NCI-H146 (cell line): ENCODE results near the gene KL.

Experiments used
- DNase-seq: peaks from one replicate; lab custom pipeline; 2025; lab: John Stamatoyannopoulos, UW

KL gene

DNA sequence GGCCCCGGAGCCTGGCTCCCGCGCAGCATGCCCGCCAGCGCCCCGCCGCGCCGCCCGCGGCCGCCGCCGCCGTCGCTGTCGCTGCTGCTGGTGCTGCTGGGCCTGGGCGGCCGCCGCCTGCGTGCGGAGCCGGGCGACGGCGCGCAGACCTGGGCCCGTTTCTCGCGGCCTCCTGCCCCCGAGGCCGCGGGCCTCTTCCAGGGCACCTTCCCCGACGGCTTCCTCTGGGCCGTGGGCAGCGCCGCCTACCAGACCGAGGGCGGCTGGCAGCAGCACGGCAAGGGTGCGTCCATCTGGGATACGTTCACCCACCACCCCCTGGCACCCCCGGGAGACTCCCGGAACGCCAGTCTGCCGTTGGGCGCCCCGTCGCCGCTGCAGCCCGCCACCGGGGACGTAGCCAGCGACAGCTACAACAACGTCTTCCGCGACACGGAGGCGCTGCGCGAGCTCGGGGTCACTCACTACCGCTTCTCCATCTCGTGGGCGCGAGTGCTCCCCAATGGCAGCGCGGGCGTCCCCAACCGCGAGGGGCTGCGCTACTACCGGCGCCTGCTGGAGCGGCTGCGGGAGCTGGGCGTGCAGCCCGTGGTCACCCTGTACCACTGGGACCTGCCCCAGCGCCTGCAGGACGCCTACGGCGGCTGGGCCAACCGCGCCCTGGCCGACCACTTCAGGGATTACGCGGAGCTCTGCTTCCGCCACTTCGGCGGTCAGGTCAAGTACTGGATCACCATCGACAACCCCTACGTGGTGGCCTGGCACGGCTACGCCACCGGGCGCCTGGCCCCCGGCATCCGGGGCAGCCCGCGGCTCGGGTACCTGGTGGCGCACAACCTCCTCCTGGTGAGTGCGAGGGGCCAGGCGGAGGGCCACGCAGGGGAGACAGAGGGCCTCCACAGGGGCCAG lies at the start of gene KL:
TSS of gene KL (plus strand) at position 10 of the 909 bp plus-strand sequence. CDS start at position 28, 18 bp downstream.
- peak; percentile 70 for DNase-seq

GRCh38 chr13:32967584-32968182 lies 48.5 kb upstream of the KL start:
- no peak for DNase-seq

DNA sequence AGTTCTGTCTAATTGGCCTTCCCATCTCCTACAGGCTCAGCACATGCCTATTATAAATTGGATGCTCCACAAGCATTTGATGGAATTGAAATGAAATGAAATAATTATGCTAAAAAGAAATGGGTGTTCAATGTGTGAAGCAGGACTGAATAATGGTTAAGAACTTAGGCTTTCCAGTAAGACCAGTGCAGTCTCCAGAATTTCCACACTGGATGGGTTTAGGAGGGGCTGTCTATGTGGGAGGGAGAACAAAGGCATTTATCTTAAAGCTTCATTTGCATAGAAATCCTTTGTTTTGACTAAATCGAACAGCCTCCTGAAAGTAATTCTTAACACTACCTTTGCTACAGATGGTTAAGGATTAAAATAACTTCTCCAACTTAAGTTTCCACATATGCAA lies 47.9 kb upstream of the KL start:
- no peak for DNase-seq

DNA sequence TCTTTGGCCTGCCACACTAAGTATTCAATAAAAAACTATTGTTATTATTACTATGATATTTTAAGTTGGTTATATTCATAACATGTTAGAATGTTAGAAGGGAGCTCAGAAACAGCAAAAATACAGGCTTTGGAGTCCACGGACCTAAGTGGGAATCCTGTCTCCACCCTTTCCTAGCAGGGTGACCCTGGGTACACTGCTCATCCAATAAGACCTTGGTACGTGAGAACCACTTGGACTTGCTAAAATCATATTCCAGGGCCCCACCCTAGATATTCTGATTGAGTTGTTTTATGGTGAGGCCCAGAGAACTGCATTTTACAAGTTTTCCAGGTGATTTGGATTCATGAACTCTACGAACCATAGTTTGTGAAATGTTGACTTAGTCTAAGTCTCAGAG lies 47.4 kb upstream of the KL start:
- DNase-seq, result no peak

- no peak for DNase-seq
These were observed 46.7 kb upstream of the KL start for GRCh38 chr13:32969516-32969941.

DNA sequence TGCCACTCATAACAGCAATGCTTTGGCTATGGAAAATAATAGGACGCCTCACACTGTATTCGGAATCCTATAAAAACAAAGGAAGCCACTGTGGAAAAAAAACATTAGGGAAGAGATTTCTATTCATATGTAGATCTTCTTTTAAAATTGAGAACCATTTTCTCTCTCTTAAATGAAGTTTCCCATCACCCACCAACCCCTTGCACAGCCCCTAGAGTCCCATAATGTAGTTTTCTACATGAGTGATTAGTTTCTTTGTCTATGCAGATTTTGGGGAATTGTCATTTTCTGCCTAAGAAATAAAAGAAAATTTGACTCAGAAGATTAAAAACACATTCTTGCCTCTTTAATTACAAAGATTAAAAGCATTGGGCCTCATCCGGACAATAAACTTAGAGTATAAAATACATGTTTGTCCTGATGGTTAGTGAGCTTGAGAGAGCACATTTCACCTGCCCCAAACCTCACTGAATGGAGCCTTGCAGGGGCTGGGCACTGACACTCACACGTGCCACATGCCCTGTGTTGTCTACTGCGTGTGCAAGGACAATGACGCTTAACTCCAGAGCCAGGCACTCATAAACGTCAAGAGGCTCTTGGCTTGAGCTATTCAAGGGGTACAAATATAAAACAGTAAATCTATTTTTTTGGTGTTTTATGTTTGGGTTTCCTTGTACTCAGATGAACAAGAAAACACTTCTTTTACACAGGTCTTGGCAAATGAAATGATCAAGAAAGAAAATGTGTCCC lies 40.0 kb upstream of the KL start:
- no peak for DNase-seq

DNA sequence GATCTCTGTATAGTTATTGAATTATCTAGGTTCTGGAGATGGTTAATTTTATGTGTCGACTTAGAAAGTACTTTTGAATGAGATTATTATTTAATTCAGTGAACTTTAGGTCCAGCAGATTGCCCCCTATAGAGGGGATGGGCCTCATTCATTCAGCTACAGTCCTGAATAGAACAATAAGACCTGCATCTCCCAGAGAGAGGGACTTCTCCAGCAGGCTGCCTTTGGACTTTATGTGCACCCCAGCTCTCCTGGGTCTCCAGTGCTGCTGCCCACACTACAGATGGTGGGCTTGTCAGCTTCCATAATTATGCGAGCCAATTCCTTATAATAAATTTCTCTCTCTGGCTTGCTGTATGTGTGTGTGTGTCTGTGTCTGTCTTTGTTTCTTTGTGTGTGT lies 39.3 kb upstream of the KL start:
- DNase-seq, result no peak

GRCh38 chr13:32977321-32977720 lies 38.9 kb upstream of the KL start:
- no peak for DNase-seq

GRCh38 chr13:32978278-32978677 lies 37.9 kb upstream of the KL start:
- no peak for DNase-seq

GRCh38 chr13:32983058-32983457 lies 33.2 kb upstream of the KL start:
- no peak for DNase-seq

DNA sequence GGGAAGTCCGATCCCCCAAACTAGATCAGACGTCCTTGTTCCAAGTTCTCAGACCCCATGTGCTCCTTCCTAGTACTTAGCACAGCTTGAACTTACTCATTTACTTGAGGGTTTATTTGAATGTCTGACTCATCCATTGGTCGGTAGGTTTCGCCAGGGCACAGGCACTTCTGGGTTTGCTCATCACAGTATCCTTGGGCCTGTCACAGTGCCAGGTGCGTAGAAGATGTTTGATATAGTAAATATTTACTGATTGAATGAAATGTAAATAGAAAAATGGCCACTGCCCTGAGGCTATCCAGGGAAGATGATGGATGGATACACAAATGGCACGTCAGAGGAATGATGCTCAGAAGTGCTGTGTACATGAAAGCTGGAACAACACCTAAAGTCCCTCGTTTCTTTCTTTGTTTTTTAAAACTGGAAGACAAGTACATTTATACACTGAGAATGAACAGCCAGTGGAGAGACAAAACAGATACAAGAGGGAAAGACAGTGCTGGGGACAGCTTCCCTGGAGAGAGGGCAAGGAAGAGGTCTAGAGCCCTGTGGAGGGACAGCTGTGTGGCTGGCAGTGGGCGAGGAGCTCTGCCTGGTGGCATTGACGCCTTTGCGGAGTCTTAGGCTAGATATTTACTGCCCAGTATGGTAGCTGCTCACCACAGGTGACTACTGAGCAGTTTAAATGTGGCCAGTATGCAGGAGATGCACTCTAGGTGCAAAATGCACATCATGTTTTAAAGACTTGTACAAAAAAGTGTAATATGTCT lies 31.2 kb upstream of the KL start:
- peak; percentile 96 for DNase-seq

DNA sequence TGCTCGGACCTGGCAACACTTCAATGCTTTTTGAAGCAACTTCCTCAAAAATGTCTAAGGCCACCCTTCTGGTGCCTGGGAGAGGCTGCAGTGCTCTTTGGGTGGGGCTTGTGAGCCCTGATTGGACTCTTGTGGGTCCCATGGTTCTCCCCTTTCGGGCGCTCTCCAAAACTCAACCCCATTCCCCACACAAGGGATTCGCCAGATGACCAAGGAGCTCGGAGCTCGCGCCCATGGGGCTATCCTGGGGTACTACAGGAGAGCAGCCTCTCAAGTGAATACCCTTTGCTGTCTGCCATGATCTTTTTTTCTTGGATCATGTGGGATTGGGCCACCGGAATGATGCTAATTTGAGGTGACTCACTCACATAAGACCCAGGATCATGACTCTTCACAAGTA lies 29.7 kb upstream of the KL start:
- DNase-seq, result no peak

DNA sequence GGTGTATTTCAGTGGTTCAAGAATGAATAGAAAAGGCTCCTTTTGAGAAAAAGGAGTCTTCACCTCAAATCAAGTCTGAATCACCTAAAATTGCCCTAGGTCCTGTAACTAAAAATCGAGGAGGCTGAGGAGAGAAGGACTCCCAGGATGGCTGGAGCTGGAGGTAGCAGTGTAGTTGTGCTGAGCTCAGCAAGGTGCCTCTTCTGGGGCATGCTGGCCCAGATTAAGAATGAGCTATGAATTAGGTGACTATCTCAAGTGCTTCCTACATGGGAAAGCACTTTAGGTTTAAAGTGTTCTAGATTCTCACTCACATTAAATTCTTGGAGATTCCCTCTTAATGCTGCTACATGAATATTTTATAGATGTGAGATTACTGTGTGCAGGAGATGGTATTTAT lies 28.8 kb upstream of the KL start:
- DNase-seq, result no peak

DNA sequence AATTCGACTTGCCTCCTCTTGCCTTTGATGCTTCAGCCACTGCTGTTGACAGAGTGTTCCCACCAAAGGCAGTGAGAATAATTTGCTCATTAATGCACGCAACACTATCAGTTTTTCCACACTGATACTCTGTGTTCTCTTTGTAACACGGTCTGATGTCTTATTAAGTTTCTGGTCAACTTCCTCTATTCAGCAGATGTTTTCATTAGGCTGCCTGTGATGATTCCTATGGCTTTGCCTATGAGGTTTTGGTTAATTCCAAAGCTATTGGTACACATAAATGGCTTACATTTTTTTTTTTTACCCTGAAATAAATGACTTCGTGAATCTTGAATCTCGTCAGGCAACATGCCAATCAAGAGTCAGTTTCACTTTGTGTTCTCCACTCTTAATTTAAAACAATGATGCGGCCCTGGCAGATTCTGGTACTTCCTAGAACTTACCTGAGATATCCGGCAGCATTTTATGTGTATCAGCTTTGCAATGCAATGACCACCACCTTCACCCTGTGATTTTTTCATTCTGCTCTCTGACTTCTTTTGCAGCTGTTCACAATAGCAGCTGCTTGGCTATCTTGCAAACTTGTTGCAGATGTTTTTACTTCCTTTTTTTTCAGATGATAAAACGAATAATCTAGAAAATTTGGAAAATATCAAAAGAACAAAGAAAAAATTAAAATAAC lies 27.5 kb upstream of the KL start:
- DNase-seq, result peak; percentile 5

GRCh38 chr13:32989290-32989667 lies 26.9 kb upstream of the KL start:
- no peak for DNase-seq

DNA sequence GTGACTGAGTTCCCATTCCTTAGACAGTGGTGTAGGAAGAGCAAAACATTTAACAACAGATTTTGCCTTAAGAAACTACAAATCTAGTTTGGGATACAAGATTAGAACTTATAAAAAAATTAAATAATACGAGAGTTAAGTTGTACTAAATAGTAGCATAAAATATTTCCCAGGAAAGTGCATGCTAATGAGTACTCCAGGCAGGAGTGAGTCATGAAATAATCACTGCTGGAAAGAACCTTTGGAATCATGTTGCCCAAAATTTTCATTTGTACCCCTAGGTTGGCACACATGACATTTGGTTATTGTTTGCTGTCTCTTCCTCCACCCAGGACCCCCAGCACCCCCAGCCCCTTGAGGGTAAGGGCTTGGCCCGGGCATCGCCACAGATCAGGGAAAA lies 26.3 kb upstream of the KL start:
- no peak for DNase-seq

- no peak for DNase-seq
These were observed 23.1 kb upstream of the KL start for GRCh38 chr13:32993145-32993544.

- no peak for DNase-seq
These were observed 18.8 kb upstream of the KL start for GRCh38 chr13:32997399-32997798.

- no peak for DNase-seq
These were observed 17.3 kb upstream of the KL start for GRCh38 chr13:32998966-32999365.

DNA sequence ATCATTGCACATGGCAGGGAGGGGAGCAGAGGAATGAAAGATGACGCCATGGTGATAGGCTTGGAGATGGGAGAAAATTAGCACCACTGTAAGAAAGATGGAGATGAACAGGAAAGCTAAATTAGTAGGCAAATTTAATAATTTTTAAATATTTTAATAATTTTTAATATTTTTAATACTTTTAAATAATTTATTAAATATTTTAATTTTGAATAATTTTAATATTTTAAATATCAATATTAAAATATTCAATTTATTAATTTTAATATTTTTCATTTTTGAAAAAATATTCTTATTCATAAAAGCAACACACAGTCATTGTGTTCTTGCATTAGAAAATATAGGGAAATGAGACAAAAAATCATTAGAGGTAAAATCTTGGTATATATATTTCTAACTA lies 15.9 kb upstream of the KL start:
- no peak for DNase-seq

DNA sequence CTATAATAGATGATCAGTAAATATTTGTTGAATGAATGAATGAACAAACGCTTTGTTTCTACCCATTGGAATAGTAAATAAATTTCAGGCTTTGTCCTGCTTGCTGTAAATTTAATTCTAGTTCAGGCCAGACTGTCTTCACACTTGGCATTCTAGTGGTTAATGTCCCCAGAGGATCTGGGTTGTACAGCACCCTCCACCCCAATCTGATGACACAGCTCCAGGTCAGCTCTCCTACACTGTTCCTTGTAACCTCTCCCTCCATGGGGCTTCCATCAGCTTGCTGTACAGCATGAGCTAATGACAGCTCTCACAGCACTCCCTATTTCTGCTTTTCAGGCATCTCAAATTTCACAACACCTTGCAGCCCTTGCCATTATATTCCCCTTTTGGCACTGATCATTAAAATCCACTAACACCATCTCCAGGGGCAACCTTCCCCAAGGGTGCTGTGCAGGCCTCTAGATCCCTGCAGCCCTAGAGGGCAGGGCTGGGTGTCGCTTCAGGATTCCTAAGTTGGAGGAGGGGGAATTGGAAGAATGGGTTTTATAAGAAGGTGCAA lies 12.7 kb upstream of the KL start:
- peak; percentile 92 for DNase-seq
